HepG2 (cell line): ENCODE data around the gene SLC28A1. TPM values are rescaled to one million over a fixed set of nuclear protein-coding genes. Genes with fewer than 3 reads are reported as not detected.

Source experiments
- ATAC-seq: fragments of 200-7000 bp; cut with Tn5 transposase; 3 replicates; pipeline ENCODE4 v1.9.1; 2020; ENCODE audit warnings: mild to moderate bottlenecking, moderate library complexity
- BruUV-seq: library from RNA; stranded (reverse); fragments of 400-500 nt; replicated peaks from 2 replicates; lab custom pipeline; 2021; lab: Mats Ljungman, UMichigan
- CTCF ChIA-PET: fragments of 300-600 bp; formaldehyde crosslinking; extraction: SDS; loops from one replicate; lab custom pipeline; 2021; ENCODE audit warnings: low total read pairs, inconsistent platforms, low intra/inter-chr PET ratio; lab: Yijun Ruan, JAX
- POLR2A ChIA-PET: fragments of 350-600 bp; sonication (Branson Sonifier 250); formaldehyde crosslinking; loops from one replicate; lab custom pipeline; 2020; ENCODE audit warnings: antibody characterized with exemption, inconsistent platforms; lab: Yijun Ruan, JAX
- DNase-seq: peaks from one replicate; pipeline ENCODE4 v3.0.0-alpha.2; 2015; ENCODE audit warnings: low spot score
- FAIRE-seq: peaks from 3 replicates; lab custom pipeline; 2011; peaks lifted over from hg19 to GRCh38; lab: Jason Lieb, UNC
- H2AFZ ChIP-seq: one replicate; pipeline ENCODE4 v1.6.1; 2011; ENCODE audit warnings: low read length, inconsistent platforms
- H3K27ac ChIP-seq: fragments of 300-600 bp; 3 replicates; pipeline ENCODE4 v1.8.0; 2011; ENCODE audit warnings: mixed run types, mild to moderate bottlenecking, mixed read lengths, low read length, inconsistent platforms; ENCODE audit not compliant: insufficient read depth; ENCODE audit errors: extremely low read length
- H3K27me3 ChIP-seq, 2 experiments: fragments of 200-600 bp in 1 of 2; 2 replicates in 1 of 2; 3 replicates in 1 of 2; pipeline versions ENCODE4 v1.6.0 to v1.8.0; 2011; ENCODE audit warnings: low read length in 2 of 2, mild to moderate bottlenecking in 2 of 2, moderate library complexity in 2 of 2, inconsistent platforms in 1 of 2; ENCODE audit not compliant: insufficient read depth in 2 of 2, control insufficient read depth in 1 of 2
- H3K36me3 ChIP-seq, 2 experiments: fragments of 200-600 bp in 1 of 2; replicated peaks in 1 of 2; 2 replicates in 1 of 2; 3 replicates in 1 of 2; pipeline versions ENCODE4 v1.5.1 to v1.8.0; 2011; ENCODE audit warnings: low read length in 2 of 2, inconsistent platforms in 1 of 2; ENCODE audit not compliant: insufficient read depth in 2 of 2, control insufficient read depth in 1 of 2
- H3K4me1 ChIP-seq: 2 replicates; pipeline ENCODE4 v1.5.1; 2012; ENCODE audit warnings: low read length, inconsistent platforms; ENCODE audit not compliant: insufficient read depth
- H3K4me2 ChIP-seq: 2 replicates; pipeline ENCODE4 v1.6.0; 2011; ENCODE audit warnings: low read depth, low read length, inconsistent platforms
- H3K4me3 ChIP-seq, 3 experiments: fragments of 200-600 bp in 1 of 3; sonication (generic), shearing (Covaris generic) in 1 of 3; replicated peaks in 1 of 3; 2 replicates each; pipeline ENCODE4 v1.5.1; 2011 to 2016; ENCODE audit warnings: low read length in 3 of 3, inconsistent platforms in 2 of 3, low read depth in 2 of 3, mild to moderate bottlenecking in 2 of 3, control low read depth in 1 of 3, mixed read lengths in 1 of 3; ENCODE audit not compliant: insufficient read depth in 1 of 3
- H3K79me2 ChIP-seq: one replicate; pipeline ENCODE4 v1.6.1; 2011; ENCODE audit warnings: low read length, inconsistent platforms; ENCODE audit not compliant: insufficient read depth
- H3K9ac ChIP-seq: 2 replicates; pipeline ENCODE4 v1.6.0; 2011; ENCODE audit warnings: mild to moderate bottlenecking, low read depth, low read length, inconsistent platforms; ENCODE audit not compliant: insufficient read depth
- H3K9me3 ChIP-seq: 2 replicates; pipeline ENCODE4 v1.5.1; 2012; ENCODE audit warnings: mild to moderate bottlenecking, low read length
- H4K20me1 ChIP-seq: 2 replicates; pipeline ENCODE4 v1.6.0; 2011; ENCODE audit warnings: inconsistent platforms, mild to moderate bottlenecking, low read length, moderate library complexity; ENCODE audit not compliant: insufficient read depth
- ARID5B ChIP-seq: IDR thresholded peaks from 2 replicates; pipeline ENCODE4 v1.4.0; 2020; ENCODE audit warnings: mild to moderate bottlenecking, missing genetic modification reagents
- ATF7-NPFF ChIP-seq: sonication (generic); formaldehyde crosslinking; IDR thresholded peaks from 2 replicates; pipeline ENCODE4 v1.8.1; 2023; ENCODE audit warnings: mild to moderate bottlenecking, low read depth, missing genetic modification reagents, moderate library complexity
- BRD4 ChIP-seq: sonication (generic); formaldehyde crosslinking; IDR thresholded peaks from 2 replicates; pipeline ENCODE4 v1.4.0; 2020; ENCODE audit warnings: missing genetic modification reagents
- DDIT3 ChIP-seq: sonication (generic); formaldehyde crosslinking; IDR thresholded peaks from 2 replicates; pipeline ENCODE4 v1.4.0; 2020; ENCODE audit warnings: mild to moderate bottlenecking, missing genetic modification reagents
- FOXA3 ChIP-seq: IDR thresholded peaks from 2 replicates; pipeline ENCODE4 v1.6.1; 2016; ENCODE audit warnings: missing genetic modification reagents, missing compliant biosample characterization
- FOXK2 ChIP-seq: fragments of 450-650 bp; IDR thresholded peaks from 2 replicates; pipeline ENCODE4 v1.6.1; 2016
- KAT7 ChIP-seq: IDR thresholded peaks from 2 replicates; pipeline ENCODE4 v1.6.1; 2018; ENCODE audit warnings: borderline replicate concordance, missing compliant biosample characterization
- NFIC ChIP-seq: IDR thresholded peaks from 2 replicates; pipeline ENCODE4 v1.6.1; 2012; ENCODE audit warnings: mild to moderate bottlenecking, low read length, inconsistent platforms
- PLSCR1 ChIP-seq: sonication (generic); formaldehyde crosslinking; IDR thresholded peaks from 2 replicates; pipeline ENCODE4 v1.5.0; 2020; ENCODE audit warnings: missing genetic modification reagents, mild to moderate bottlenecking, borderline replicate concordance
- RFXAP ChIP-seq: sonication (generic); formaldehyde crosslinking; IDR thresholded peaks from 2 replicates; pipeline ENCODE4 v1.4.0; 2020; ENCODE audit warnings: missing genetic modification reagents, borderline replicate concordance
- SALL1 ChIP-seq: sonication (generic); formaldehyde crosslinking; IDR thresholded peaks from 2 replicates; pipeline ENCODE4 v1.8.0; 2022; ENCODE audit warnings: mild to moderate bottlenecking, missing genetic modification reagents
- SMARCC2 ChIP-seq: fragments of 450-650 bp; IDR thresholded peaks from 2 replicates; pipeline ENCODE4 v1.6.1; 2017; ENCODE audit warnings: antibody characterized with exemption, mild to moderate bottlenecking
- SMC3 ChIP-seq: IDR thresholded peaks from 2 replicates; pipeline ENCODE4 v1.6.1; 2011; ENCODE audit warnings: low read length, improper control_type of control experiment
- TRIM24 ChIP-seq: sonication (generic); formaldehyde crosslinking; IDR thresholded peaks from 2 replicates; pipeline ENCODE4 v1.8.0; 2022; ENCODE audit warnings: mild to moderate bottlenecking, missing genetic modification reagents
- ZBTB43 ChIP-seq: sonication (generic); formaldehyde crosslinking; conservative IDR thresholded peaks from 2 replicates; pipeline ENCODE4 v1.4.0; 2020; ENCODE audit warnings: missing genetic modification reagents
- ZNF274 ChIP-seq: sonication (generic); formaldehyde crosslinking; IDR thresholded peaks from 2 replicates; pipeline ENCODE4 v1.5.1; 2020; ENCODE audit warnings: mild to moderate bottlenecking, missing genetic modification reagents
- ZNF343 ChIP-seq: sonication (generic); formaldehyde crosslinking; IDR thresholded peaks from 2 replicates; pipeline ENCODE4 v1.4.0; 2020; ENCODE audit warnings: mild to moderate bottlenecking, missing genetic modification reagents
- ZNF530 ChIP-seq: sonication (generic); formaldehyde crosslinking; IDR thresholded peaks from 2 replicates; pipeline ENCODE4 v1.5.0; 2020; ENCODE audit warnings: low read depth, mild to moderate bottlenecking, missing genetic modification reagents
- ZSCAN5A ChIP-seq: sonication (generic); formaldehyde crosslinking; IDR thresholded peaks from 2 replicates; pipeline ENCODE4 v1.8.0; 2022; ENCODE audit warnings: mild to moderate bottlenecking, missing genetic modification reagents, borderline replicate concordance
- WGBS: methylation state at CpG from one replicate; pipeline ENCODE4 v1.1.6; 2017; ENCODE audit warnings: low lambda C conversion rate; 5-methylcytosine and 5-hydroxymethylcytosine counted together
- in situ Hi-C: cut with HindIII; loops from 2 replicates; pipeline ENCODE4 v1.10.0; 2017; ENCODE audit warnings: low pct_unique_long_range_greater_than_20kb; ENCODE audit not compliant: extremely low pct_ligation_motif_present
- intact Hi-C: fragments of 100-400 bp; cut with micrococcal nuclease; formaldehyde crosslinking; loops from one replicate; pipeline ENCODE4 v1.10.0; 2022; ENCODE audit not compliant: unreplicated experiment
- polyA plus RNA-seq, 8 experiments: library from polyadenylated mRNA; depleted of rRNA in 3 of 8; stranded (reverse) in 7 of 8; unstranded in 1 of 8; fragments of >200 nt; fragmentation: Illumina TruSeq in 4 of 8; extraction: Trizol in 4 of 8; gene quantifications; 2 replicates each; pipeline versions ENCODE4 v1.2.1 to v1.2.3, GENCODE V29; 2011 to 2016; ENCODE audit warnings: low read depth in 4 of 8, missing spikeins in 1 of 8, mixed read lengths in 1 of 8; ENCODE audit not compliant: insufficient read depth in 1 of 8
- total RNA-seq, 5 experiments: library from RNA; depleted of rRNA; stranded (reverse); fragments of >200 nt; fragmentation: Illumina TruSeq; extraction: Trizol; gene quantifications; 2 replicates each; pipeline ENCODE4 v1.2.3, GENCODE V29; 2016; ENCODE audit warnings: low read depth in 1 of 5

The SLC28A1 gene
- total and polyA plus RNA-seq, 2 of the 13 experiments (the other 11 are each of a cell fraction or from before 2014, with no cell fraction given): 0.31 to 5.8 TPM

- Histone ChIP-seq H3K36me3 (no peaks in the 10 kb centered on the region), H3K9me3 (no peaks in the 10 kb centered on the region), H3K79me2 (peaks cover 63% of the 10 kb centered on the region), H3K4me2 (peak overlapping the region; percentile 89), H3K27me3 (peaks cover 3 to 6% of the 10 kb centered on the region in 2 experiments; a peak in 1 of 5 replicates), H3K4me3 (peak overlapping the region; percentile 66 to 90 (median 85); a peak in 5 of 6 replicates), H2AFZ (no peak overlapping the region), H3K4me1 (peaks cover 58% of the 10 kb centered on the region), H3K27ac (peak overlapping the region; percentile 86), H4K20me1 (peaks cover 18% of the 10 kb centered on the region), H3K9ac (peak overlapping the region; percentile 82)
- WGBS: 1% methylated on average over 4 of the region's 4 CpGs
- DNase-seq (no peak), FAIRE-seq (peak; percentile 51), ATAC-seq (no peak)
- in situ Hi-C loops (no loop called here), intact Hi-C loops (no loop called here)
- POLR2A ChIA-PET: interaction anchor here (0.7 to 1.8 kb wide), 4 partner anchors 9 to 61 kb away, joined by 3 to 5 read pairs (median 4); no protein-coding TSS in a partner anchor
- CTCF ChIA-PET: no interaction called here
- no TSS peak for BruUV-seq
- no peak for TF ChIP-seq NFIC
- no peak for TF ChIP-seq ZNF274 (CRISPR knock-in tag)
- TF ChIP-seq SMARCC2: no peak
- TF ChIP-seq TRIM24 (CRISPR knock-in tag): no peak
- TF ChIP-seq FOXK2: no peak
- TF ChIP-seq RFXAP (CRISPR knock-in tag): no peak
- TF ChIP-seq DDIT3 (CRISPR knock-in tag): no peak
- no peak for TF ChIP-seq PLSCR1 (CRISPR knock-in tag)
- 0 out of 2 replicates have a peak, but pooled peaks have one; percentile 11 for TF ChIP-seq KAT7 (CRISPR knock-in tag)
- TF ChIP-seq FOXA3 (CRISPR knock-in tag): no peak
- no peak for TF ChIP-seq ZNF530 (CRISPR knock-in tag)
- no peak for TF ChIP-seq SALL1
- no peak for TF ChIP-seq BRD4
- TF ChIP-seq SMC3: no peak
- TF ChIP-seq ZNF343 (CRISPR knock-in tag): no peak
- TF ChIP-seq ARID5B (CRISPR knock-in tag): peak; percentile 9; the same call in 1 of the 2 replicates
- TF ChIP-seq ZBTB43 (CRISPR knock-in tag): no peak
- TF ChIP-seq ATF7-NPFF (CRISPR knock-in tag): 0 out of 2 replicates have a peak, but pooled peaks have one; percentile 7
- TF ChIP-seq ZSCAN5A (CRISPR knock-in tag): no peak
Observed at GRCh38 chr15:84983294-84983693, 98.8 kb downstream of the SLC28A1 start.
